Activated T-cell treated with anti-CD3 and anti-CD28 coated beads, Interleukin-2, amount 50 U/mL, for 48 hours (primary cell): Measurements from ENCODE around the gene GRM6.

ENCODE experiments used
- DNase-seq, 2 experiments: peaks; one replicate each; pipeline ENCODE4 v3.0.0-alpha.2; 2020

Gene GRM6

GRCh38 chr5:178983728-178984127 lies 11.4 kb downstream of the GRM6 start:
- DNase-seq, result no peak

- DNase-seq, result no peak
These were observed 12.2 kb downstream of the GRM6 start for GRCh38 chr5:178982941-178983340.

- no peak for DNase-seq
These were observed 13.7 kb downstream of the GRM6 start for GRCh38 chr5:178981381-178981780.

DNA sequence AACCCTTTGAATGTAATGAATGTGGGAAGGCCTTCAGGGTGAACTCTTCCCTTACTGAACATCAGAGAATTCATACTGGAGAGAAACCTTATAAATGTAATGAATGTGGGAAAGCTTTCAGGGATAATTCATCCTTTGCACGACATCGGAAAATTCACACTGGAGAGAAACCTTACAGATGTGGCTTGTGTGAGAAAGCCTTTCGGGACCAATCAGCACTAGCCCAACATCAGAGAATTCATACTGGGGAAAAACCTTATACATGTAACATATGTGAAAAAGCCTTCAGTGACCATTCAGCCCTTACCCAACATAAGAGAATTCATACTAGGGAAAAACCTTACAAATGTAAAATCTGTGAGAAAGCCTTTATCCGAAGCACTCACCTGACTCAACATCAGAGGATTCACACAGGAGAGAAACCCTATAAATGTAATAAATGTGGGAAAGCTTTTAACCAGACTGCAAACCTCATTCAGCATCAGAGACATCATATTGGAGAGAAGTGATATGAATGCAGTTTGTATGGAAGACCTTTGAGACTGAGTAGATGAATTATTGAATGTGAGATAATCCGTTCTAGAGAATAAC lies 29.6 kb downstream of the GRM6 start:
- no peak for DNase-seq

GRCh38 chr5:178941361-178941760 lies 53.8 kb downstream of the GRM6 start:
- DNase-seq, result no peak

GRCh38 chr5:178940569-178941360 lies 54.4 kb downstream of the GRM6 start, which contains the start of gene ZNF454:
Gene ZNF454, plus strand, starts transcription at chr5:178941198. Its CDS starts 1,594 bp downstream, at chr5:178942792.
- DNase-seq, result no peak

DNA sequence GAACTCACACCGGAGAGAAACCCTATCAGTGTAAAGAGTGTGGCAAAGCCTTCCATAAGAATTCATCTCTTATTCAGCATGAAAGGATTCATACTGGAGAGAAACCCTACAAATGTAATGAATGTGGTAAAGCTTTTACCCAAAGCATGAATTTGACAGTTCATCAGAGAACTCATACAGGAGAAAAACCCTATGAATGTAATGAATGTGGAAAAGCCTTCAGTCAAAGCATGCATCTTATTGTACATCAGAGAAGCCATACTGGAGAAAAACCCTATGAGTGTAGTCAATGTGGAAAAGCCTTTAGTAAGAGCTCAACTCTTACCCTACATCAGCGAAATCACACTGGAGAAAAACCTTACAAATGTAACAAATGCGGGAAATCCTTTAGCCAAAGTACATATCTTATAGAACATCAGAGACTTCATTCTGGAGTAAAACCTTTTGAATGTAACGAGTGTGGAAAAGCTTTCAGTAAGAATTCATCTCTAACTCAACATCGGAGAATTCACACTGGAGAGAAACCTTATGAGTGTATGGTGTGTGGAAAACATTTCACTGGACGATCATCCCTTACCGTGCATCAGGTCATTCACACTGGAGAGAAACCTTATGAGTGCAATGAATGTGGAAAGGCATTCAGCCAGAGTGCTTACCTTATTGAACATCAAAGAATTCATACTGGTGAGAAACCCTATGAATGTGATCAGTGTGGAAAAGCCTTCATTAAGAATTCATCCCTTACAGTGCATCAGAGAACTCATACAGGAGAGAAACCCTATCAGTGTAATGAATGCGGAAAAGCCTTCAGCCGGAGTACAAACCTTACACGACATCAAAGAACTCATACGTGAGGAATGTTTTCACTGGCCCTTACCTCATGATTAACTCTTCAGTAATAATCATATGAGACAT lies 63.0 kb downstream of the GRM6 start:
- no peak for DNase-seq
